Bronchial epithelial cell (primary cell): ENCODE measurements around the gene PPIL4. TPM values are rescaled to one million over a fixed set of nuclear protein-coding genes. Genes with fewer than 3 reads are reported as not detected.

Experiments
- DNase-seq: peaks from one replicate; pipeline ENCODE4 v3.0.0-alpha.2; 2010; ENCODE audit warnings: low read depth
- FAIRE-seq: peaks from 2 replicates; lab custom pipeline; 2011; peaks lifted over from hg19 to GRCh38; lab: Jason Lieb, UNC
- H3K27me3 ChIP-seq: 2 replicates; pipeline ENCODE4 v1.5.1; 2011; ENCODE audit warnings: low read length; ENCODE audit not compliant: control insufficient read depth, insufficient read depth
- H3K36me3 ChIP-seq: 2 replicates; pipeline ENCODE4 v1.5.1; 2011; ENCODE audit warnings: low read length; ENCODE audit not compliant: control insufficient read depth, insufficient read depth
- H3K4me3 ChIP-seq: 2 replicates; pipeline ENCODE4 v1.5.1; 2011; ENCODE audit warnings: mild to moderate bottlenecking, low read depth, low read length, control low read depth
- CTCF ChIP-seq: IDR thresholded peaks from 2 replicates; pipeline ENCODE4 v1.5.1; 2011; ENCODE audit warnings: mild to moderate bottlenecking, moderate library complexity, low read length, control low read depth, inconsistent platforms; ENCODE audit not compliant: insufficient read depth, severe bottlenecking
- total RNA-seq: library from RNA; depleted of rRNA; stranded (reverse); fragments of >200 nt; gene quantifications from 2 replicates; pipeline ENCODE4 v1.2.1, GENCODE V29; 2014

The PPIL4 gene
- total RNA-seq, 1 donor from 2014 or later = 19.7 TPM

- Histone ChIP-seq H3K36me3 (no peaks in the 10 kb centered on the region), H3K4me3 (no peak within 1 kb of the TSS), H3K27me3 (no peaks in the 10 kb centered on the region)
- no peak for FAIRE-seq
- DNase-seq = no peak
- no peak for TF ChIP-seq CTCF
These were observed 60.8 kb downstream of the PPIL4 start, which contains the start of gene ZC3H12D for GRCh38 chr6:149484733-149485700. Gene ZC3H12D, minus strand, starts transcription at chr6:149485014. Its CDS starts 10,471 bp downstream, at chr6:149474543.

GRCh38 chr6:149483849-149484655 lies 61.8 kb downstream of the PPIL4 start:
- Histone ChIP-seq H3K27me3 (no peaks in the 10 kb centered on the region), H3K36me3 (no peaks in the 10 kb centered on the region), H3K4me3 (no peak overlapping the region)
- TF ChIP-seq CTCF = no peak
- FAIRE-seq (no peak), DNase-seq (no peak)

- DNase-seq (no peak), FAIRE-seq (no peak)
- Histone ChIP-seq H3K4me3 (no peak overlapping the region), H3K36me3 (no peaks in the 10 kb centered on the region), H3K27me3 (no peaks in the 10 kb centered on the region)
- no peak for TF ChIP-seq CTCF
These were observed 62.5 kb downstream of the PPIL4 start for GRCh38 chr6:149483334-149483725.

- FAIRE-seq (no peak), DNase-seq (no peak)
- no peak for TF ChIP-seq CTCF
- Histone ChIP-seq H3K36me3 (no peaks in the 10 kb centered on the region), H3K4me3 (no peak overlapping the region), H3K27me3 (no peaks in the 10 kb centered on the region)
These were observed 63.1 kb downstream of the PPIL4 start for GRCh38 chr6:149482545-149483333.

GRCh38 chr6:149480502-149481280 lies 65.2 kb downstream of the PPIL4 start:
- FAIRE-seq (no peak), DNase-seq (no peak)
- no peaks in the 10 kb centered on the region for H3K36me3 ChIP-seq
- H3K27me3 ChIP-seq = no peaks in the 10 kb centered on the region
- no peak for TF ChIP-seq CTCF
- no peak overlapping the region for H3K4me3 ChIP-seq
